NCI-H2107 (cell line): ENCODE measurements around the gene CELF5.

ENCODE experiments used
- DNase-seq: peaks from one replicate; lab custom pipeline; 2025; lab: John Stamatoyannopoulos, UW

CELF5 gene

GRCh38 chr19:3243819-3244700 is 19.6 kb downstream of the CELF5 start:
- DNase-seq = no peak

DNA sequence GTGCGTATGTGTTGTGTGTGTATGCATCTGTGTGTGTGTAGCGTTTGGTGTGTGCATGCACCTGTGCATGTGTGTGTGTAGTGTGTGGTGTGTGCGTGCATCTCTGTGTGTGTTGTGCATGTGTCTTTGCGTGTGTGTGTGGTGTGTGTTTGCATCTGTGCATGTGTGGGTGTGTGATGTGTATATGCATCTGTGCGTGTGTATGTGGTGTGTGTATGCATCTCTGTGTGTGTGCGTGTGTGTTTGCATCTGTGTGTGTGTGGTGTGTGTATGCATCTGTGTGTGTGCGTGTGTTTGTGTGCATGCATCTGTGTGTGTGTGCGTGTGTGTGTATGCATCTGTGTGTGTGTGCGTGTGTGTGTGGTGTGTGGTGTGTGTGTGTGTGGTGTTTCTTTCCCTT is 20.6 kb downstream of the CELF5 start:
- DNase-seq = no peak

GRCh38 chr19:3248728-3249326 is 24.4 kb downstream of the CELF5 start:
- no peak for DNase-seq

GRCh38 chr19:3249408-3249807 is 24.9 kb downstream of the CELF5 start:
- no peak for DNase-seq

- DNase-seq = no peak
Measured at GRCh38 chr19:3250675-3251074, 26.2 kb downstream of the CELF5 start.

- no peak for DNase-seq
Measured at GRCh38 chr19:3251229-3251628, 26.8 kb downstream of the CELF5 start.

DNA sequence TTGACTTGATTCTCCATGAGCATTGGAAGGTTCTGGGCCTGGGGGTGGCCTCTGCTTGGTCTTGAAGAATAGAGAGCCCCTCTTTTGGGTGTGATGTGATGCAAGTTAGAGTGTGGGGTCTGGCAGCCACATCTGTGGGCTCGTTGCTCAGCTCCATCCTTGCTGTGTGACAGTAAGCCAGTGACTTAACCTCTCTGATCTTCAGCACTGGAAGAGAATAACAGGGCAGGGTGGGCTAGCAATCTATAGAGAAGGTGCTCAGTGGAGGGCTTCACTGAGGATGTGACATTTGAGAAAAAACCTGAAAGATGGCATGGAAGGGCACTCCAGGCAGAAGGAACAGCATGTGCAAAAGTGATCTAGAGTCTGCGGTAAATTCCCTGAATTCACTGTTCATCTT is 28.2 kb downstream of the CELF5 start:
- no peak for DNase-seq

- DNase-seq = no peak
Measured at GRCh38 chr19:3253270-3253669, 28.8 kb downstream of the CELF5 start.

GRCh38 chr19:3254520-3254919 is 30.1 kb downstream of the CELF5 start:
- DNase-seq = no peak

DNA sequence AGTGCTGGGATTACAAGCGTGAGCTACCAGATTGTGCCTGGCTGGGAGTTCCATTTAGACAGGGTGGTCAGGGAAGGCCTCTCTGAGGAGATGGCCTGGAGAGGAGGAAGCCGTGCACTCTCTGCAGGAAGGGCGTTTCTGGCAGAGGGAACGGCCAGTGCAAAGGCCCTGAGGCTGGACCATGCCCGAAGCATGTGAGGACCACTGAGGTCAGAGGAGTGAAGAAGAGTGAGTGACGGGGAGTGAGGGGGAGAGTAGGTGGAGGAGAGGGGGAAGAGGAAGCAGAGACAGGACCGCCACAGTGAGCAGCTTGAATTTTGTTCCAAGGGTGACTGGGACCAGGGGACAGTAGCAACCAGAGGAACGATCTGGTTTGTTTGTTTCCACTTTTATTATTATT is 32.6 kb downstream of the CELF5 start:
- DNase-seq = no peak

GRCh38 chr19:3262362-3262761 is 37.9 kb downstream of the CELF5 start:
- no peak for DNase-seq

DNA sequence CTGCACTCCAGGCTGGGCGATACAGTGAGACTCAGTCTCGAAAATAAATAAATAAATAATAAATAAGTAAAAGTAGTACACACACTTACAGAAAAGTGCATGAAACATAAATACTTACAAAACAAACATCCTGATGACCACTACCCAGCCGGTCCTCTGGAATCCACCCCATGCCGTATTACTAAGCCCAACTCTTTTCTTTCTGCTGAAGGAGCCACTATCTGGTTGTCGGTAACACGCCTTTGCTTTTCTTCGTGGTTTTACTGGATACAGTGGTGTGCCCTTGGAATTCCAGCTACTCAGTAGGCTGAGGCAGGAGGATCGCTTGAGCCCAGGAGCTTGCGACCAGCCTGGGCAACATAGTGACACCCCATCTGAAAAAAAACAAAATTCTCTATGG is 39.4 kb downstream of the CELF5 start:
- no peak for DNase-seq

- no peak for DNase-seq
Measured at GRCh38 chr19:3265432-3265831, 41.0 kb downstream of the CELF5 start.

GRCh38 chr19:3266092-3266693 is 41.7 kb downstream of the CELF5 start:
- no peak for DNase-seq

GRCh38 chr19:3266792-3267514 is 42.5 kb downstream of the CELF5 start:
- DNase-seq = no peak

DNA sequence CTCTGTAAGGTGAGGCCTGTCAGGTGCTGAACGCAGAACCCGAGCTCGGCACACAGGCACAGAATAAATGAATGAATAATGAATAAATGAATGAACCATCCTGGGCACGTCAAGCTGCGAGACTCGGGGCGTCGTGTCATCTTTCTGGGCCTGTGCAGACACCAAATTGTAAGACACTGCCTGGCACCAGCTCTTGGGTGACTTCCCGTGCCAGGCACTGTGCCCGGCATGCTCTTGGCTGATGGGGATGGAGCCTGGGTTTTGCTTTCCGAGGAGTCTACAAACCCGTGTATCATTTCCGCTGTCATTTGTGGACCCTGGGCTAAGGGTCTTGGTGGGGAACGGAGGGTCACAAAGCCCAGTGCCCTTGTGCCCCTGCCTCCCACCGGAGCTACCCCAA is 43.9 kb downstream of the CELF5 start:
- DNase-seq = no peak

DNA sequence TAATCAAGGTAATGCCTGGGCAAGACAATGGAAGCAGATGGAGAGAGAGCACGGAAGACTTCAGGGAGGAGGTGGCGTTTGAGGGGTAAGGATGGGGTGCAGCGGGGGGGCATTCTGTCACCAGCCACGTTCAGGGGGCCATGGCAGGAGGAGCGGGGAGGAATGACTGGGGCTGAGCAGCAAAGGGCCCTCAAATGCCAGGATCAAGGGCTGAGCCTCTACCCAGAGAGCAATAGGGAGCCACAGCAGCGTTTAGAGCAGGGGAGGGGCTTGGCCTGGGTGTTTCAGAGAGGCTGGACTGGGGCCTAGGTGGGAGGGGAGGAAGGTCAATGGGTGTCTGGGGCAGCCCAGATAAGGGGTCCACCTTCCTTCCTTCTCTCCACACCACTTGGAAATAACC is 44.3 kb downstream of the CELF5 start:
- no peak for DNase-seq

- no peak for DNase-seq
Measured at GRCh38 chr19:3269916-3270671, 45.6 kb downstream of the CELF5 start.

GRCh38 chr19:3270902-3271301 is 46.4 kb downstream of the CELF5 start:
- DNase-seq = no peak

GRCh38 chr19:3272401-3272931 is 48.0 kb downstream of the CELF5 start:
- DNase-seq = no peak

DNA sequence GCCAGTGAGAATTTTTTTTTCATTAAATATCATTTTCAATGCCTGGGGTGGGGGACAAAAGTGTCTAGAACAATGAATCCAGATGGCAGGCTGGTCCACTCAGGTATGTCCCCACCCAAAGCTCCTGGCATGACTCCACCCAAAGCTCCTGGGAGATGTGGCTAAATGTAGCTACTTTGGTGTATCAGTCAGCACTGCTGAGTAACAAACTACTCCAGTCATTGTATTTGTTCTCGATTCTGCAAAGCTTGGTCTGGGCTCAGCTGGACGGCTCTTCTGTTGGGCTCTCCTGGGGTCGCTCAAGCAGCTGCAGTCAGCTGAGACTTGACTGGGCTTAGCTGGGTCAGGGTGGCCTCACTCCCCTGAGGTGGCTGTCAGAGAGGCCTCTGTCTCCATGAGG is 48.5 kb downstream of the CELF5 start:
- DNase-seq = no peak
